Measurements from ENCODE around the gene DDX24. TPM values are rescaled to one million over a fixed set of nuclear protein-coding genes. Genes with fewer than 3 reads are reported as not detected.

The DDX24 gene
- total and polyA plus RNA-seq, 2 experiments from 2014 or later, result 123 to 149 TPM

DNA sequence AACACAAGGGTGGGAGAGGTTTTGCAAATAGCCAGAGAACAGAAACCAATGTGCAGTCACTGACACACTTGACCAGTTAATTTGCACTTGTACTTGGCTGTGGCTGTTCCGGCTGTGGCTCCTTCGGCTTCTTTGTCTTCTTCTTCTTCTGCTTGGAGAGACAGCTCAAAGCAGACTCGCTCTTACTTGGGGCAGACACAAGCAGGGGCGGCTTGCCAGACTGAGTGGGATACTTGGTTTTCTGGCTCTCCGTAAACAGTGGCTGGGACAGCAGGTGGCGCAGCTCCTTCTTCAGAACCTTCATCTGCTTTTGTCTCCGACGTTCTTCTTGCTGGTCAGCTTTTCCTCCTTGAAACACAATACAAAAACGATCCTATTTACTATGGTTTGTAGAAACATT lies 29.9 kb downstream of the DDX24 start:
- in situ Hi-C loops (cut with MboI), result no loop called here
- Histone ChIP-seq H3K4me3 (no peak overlapping the region), H3F3A (ENCODE audit: insufficient read depth) (no peaks in the 10 kb centered on the region; the same call in 1 of the 2 replicates), H3K79me2 (ENCODE audit: insufficient read depth) (peaks cover 9% of the 10 kb centered on the region; the same call in 1 of the 2 replicates), H3K36me3 (ENCODE audit: low read depth) (peaks cover 45% of the 10 kb centered on the region), H3K4me1 (ENCODE audit: insufficient read depth) (no peaks in the 10 kb centered on the region), H2AFZ (no peak overlapping the region), H3K9me3 (ENCODE audit: low read depth) (no peaks in the 10 kb centered on the region), H3K9me2 (ENCODE audit: insufficient read depth) (no peaks in the 10 kb centered on the region), H3K27me3 (replicated peaks; ENCODE audit: insufficient read depth) (no peaks in the 10 kb centered on the region), H3K4me2 (ENCODE audit: unreplicated experiment) (no peak overlapping the region), H4K20me1 (ENCODE audit: insufficient read depth) (no peaks in the 10 kb centered on the region), H3K9ac (no peak overlapping the region), H3K27ac (no peak overlapping the region)
- TF ChIP-seq EZH2phosphoT487 (IDR thresholded peaks at IDR 0.05; ENCODE audit: insufficient read depth, low read depth) (no peak), EZH2 (IDR thresholded peaks at IDR 0.05; ENCODE audit: insufficient read depth, poor library complexity, severe bottlenecking) (no peak)
- WGBS, 2 experiments (ENCODE audit: low coverage in 1 of 2, low lambda C conversion rate in 2 of 2, missing lambda C conversion rate in 2 of 2), result 71 to 75% methylated on average over 9 of the region's 9 CpGs
- DNase-seq, result peak; percentile 49

- Histone ChIP-seq H3K4me2 (ENCODE audit: unreplicated experiment) (no peak overlapping the region), H3K79me2 (ENCODE audit: insufficient read depth) (0 out of 2 replicates have a peak, but pooled peaks cover 2% of the 10 kb centered on the region), H2AFZ (no peak overlapping the region), H3K4me1 (ENCODE audit: insufficient read depth) (no peaks in the 10 kb centered on the region), H3K9me2 (ENCODE audit: insufficient read depth) (no peaks in the 10 kb centered on the region), H3K9ac (no peak overlapping the region), H3K27me3 (replicated peaks; ENCODE audit: insufficient read depth) (no peaks in the 10 kb centered on the region), H3K27ac (no peak overlapping the region), H3K4me3 (no peak overlapping the region), H3K36me3 (ENCODE audit: low read depth) (peaks cover 39% of the 10 kb centered on the region; the same call in 1 of the 2 replicates), H3K9me3 (ENCODE audit: low read depth) (no peaks in the 10 kb centered on the region), H4K20me1 (ENCODE audit: insufficient read depth) (no peaks in the 10 kb centered on the region), H3F3A (ENCODE audit: insufficient read depth) (no peaks in the 10 kb centered on the region; the same call in 1 of the 2 replicates)
- 78 to 80% methylated on average over 6 of the region's 6 CpGs for WGBS, 2 experiments (ENCODE audit: low coverage in 1 of 2, low lambda C conversion rate in 2 of 2, missing lambda C conversion rate in 2 of 2)
- TF ChIP-seq EZH2phosphoT487 (IDR thresholded peaks at IDR 0.05; ENCODE audit: insufficient read depth, low read depth) (no peak), EZH2 (IDR thresholded peaks at IDR 0.05; ENCODE audit: insufficient read depth, poor library complexity, severe bottlenecking) (no peak)
- in situ Hi-C loops (cut with MboI), result no loop called here
- no peak for DNase-seq
These were observed 30.6 kb downstream of the DDX24 start for GRCh38 chr14:94050231-94050880.

DNA sequence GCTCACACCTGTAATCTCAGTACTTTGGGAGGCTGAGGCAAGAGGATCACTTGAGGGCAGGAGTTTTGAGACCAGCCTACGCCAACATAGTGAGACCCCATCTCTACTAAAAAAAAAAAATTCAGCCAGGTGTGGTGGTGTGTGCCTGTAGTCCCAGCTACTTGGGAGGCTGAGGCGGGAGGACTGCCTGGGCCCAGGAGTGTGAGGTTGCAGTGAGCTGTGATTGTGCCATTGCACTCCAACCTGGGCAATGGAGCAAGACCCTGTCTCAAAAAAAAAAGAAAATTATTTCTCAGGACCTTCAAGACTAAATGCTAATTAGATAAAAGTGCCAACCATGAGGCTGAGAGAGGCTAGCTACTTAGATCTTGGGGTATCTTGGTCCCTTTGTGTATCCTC lies 31.4 kb downstream of the DDX24 start:
- Histone ChIP-seq H3K4me1 (ENCODE audit: insufficient read depth) (no peaks in the 10 kb centered on the region), H3K9me3 (ENCODE audit: low read depth) (no peaks in the 10 kb centered on the region), H3K4me3 (no peak overlapping the region), H3K27me3 (replicated peaks; ENCODE audit: insufficient read depth) (no peaks in the 10 kb centered on the region), H3K79me2 (ENCODE audit: insufficient read depth) (no peaks in the 10 kb centered on the region), H3K9ac (no peak overlapping the region), H3K27ac (no peak overlapping the region), H3F3A (ENCODE audit: insufficient read depth) (no peaks in the 10 kb centered on the region; the same call in 1 of the 2 replicates), H3K4me2 (ENCODE audit: unreplicated experiment) (no peak overlapping the region), H3K9me2 (ENCODE audit: insufficient read depth) (no peaks in the 10 kb centered on the region), H4K20me1 (ENCODE audit: insufficient read depth) (no peaks in the 10 kb centered on the region), H2AFZ (no peak overlapping the region), H3K36me3 (ENCODE audit: low read depth) (peaks cover 39% of the 10 kb centered on the region; the same call in 1 of the 2 replicates)
- WGBS, 2 experiments (ENCODE audit: low coverage in 1 of 2, low lambda C conversion rate in 2 of 2, missing lambda C conversion rate in 2 of 2), result 83 to 86% methylated on average over 2 of the region's 2 CpGs
- TF ChIP-seq EZH2phosphoT487 (IDR thresholded peaks at IDR 0.05; ENCODE audit: insufficient read depth, low read depth) (no peak), EZH2 (IDR thresholded peaks at IDR 0.05; ENCODE audit: insufficient read depth, poor library complexity, severe bottlenecking) (no peak)
- DNase-seq, result no peak
- in situ Hi-C loops (cut with MboI), result no loop called here

DNA sequence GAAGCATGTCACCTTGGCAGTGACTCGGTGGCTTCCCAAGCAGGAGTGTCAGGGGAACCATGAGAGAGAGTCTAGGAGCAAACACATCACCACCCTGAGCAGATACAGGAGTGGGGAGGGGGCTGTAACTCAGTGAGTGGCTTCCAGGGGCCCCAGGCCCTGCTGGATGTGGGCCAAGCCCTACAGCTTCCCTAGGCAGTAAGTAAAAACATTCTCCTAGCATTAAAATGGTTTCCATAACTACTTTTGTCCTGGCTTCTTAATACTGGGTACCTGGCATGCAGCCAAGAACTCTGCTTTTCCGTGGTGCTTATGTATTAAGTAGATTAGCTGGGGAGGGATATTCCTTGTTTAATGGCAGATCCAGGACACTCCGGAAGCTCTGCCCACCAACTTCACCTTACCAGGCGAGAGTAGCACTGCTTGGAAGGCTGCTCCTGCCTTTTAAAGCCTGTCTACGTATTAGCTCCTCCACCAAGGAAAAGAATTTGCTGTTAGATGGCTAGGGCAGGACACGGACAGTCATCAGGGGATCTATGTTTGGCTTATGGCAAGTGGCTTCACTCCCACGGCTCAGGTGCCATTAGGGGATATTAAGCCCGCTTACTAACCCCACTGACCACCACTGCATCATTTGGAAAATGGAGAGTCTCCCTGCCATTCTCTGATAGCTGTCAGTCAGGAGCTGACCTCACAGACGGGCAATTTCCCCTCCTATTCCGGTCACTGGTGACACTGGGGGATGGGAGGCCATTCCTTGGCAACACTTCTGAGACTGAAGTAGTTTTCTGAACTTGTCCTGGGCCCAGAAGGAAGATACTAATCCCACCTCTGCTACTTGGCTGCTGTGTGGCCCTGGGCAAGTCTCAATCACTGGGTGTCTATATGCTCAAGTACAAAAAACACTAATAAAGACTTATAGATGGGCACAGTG lies 32.0 kb downstream of the DDX24 start:
- Histone ChIP-seq H3K36me3 (ENCODE audit: low read depth) (peaks cover 35% of the 10 kb centered on the region; the same call in 1 of the 2 replicates), H4K20me1 (ENCODE audit: insufficient read depth) (no peaks in the 10 kb centered on the region), H3K27ac (no peak overlapping the region), H3K4me1 (ENCODE audit: insufficient read depth) (no peaks in the 10 kb centered on the region), H3K79me2 (ENCODE audit: insufficient read depth) (no peaks in the 10 kb centered on the region), H3K9me3 (ENCODE audit: low read depth) (no peaks in the 10 kb centered on the region), H2AFZ (no peak overlapping the region), H3F3A (ENCODE audit: insufficient read depth) (no peaks in the 10 kb centered on the region; the same call in 1 of the 2 replicates), H3K4me2 (ENCODE audit: unreplicated experiment) (no peak overlapping the region), H3K9ac (no peak overlapping the region), H3K9me2 (ENCODE audit: insufficient read depth) (no peaks in the 10 kb centered on the region), H3K4me3 (no peak overlapping the region), H3K27me3 (replicated peaks; ENCODE audit: insufficient read depth) (no peaks in the 10 kb centered on the region)
- no peak for DNase-seq
- in situ Hi-C loops (cut with MboI), result no loop called here
- 85 to 91% methylated on average over 10 of the region's 10 CpGs for WGBS, 2 experiments (ENCODE audit: low coverage in 1 of 2, low lambda C conversion rate in 2 of 2, missing lambda C conversion rate in 2 of 2)
- TF ChIP-seq EZH2 (IDR thresholded peaks at IDR 0.05; ENCODE audit: insufficient read depth, poor library complexity, severe bottlenecking), result no peak
- TF ChIP-seq EZH2phosphoT487 (IDR thresholded peaks at IDR 0.05; ENCODE audit: insufficient read depth, low read depth), result no peak
